B cell (primary cell): ENCODE data around the gene NKAIN2. TPM values are rescaled to one million over a fixed set of nuclear protein-coding genes. Genes with fewer than 3 reads are reported as not detected.

Experiments used
- ATAC-seq: fragments of 200-7000 bp; cut with Tn5 transposase; one replicate; pipeline ENCODE4 v1.10.0; 2021; ENCODE audit warnings: low read depth, mild to moderate bottlenecking, moderate number of reproducible peaks, moderate library complexity
- CTCF ChIA-PET: fragments of 350-600 bp; sonication (Branson Sonifier 250); formaldehyde crosslinking; loops from one replicate; lab custom pipeline; 2021; ENCODE audit warnings: antibody characterized with exemption, inconsistent platforms; lab: Charles Lee
- POLR2A ChIA-PET: fragments of 350-600 bp; sonication (Branson Sonifier 250); formaldehyde crosslinking; loops from one replicate; lab custom pipeline; 2021; ENCODE audit warnings: antibody characterized with exemption; lab: Charles Lee
- DNase-seq: peaks from one replicate; pipeline ENCODE4 v3.0.0; 2013
- H2AFZ ChIP-seq: 2 replicates; pipeline ENCODE4 v1.6.1; 2012; ENCODE audit warnings: mild to moderate bottlenecking, low read depth, low read length; ENCODE audit not compliant: insufficient read depth, poor library complexity, severe bottlenecking
- H3K27ac ChIP-seq, 2 donors: 1 replicate in 1 of 2; 2 replicates in 1 of 2; pipeline ENCODE4 v1.5.1; 2012 to 2013; ENCODE audit warnings: low read length in 2 of 2, mild to moderate bottlenecking in 2 of 2, moderate library complexity in 1 of 2
- H3K27me3 ChIP-seq, 4 experiments: fragments of 200-600 bp in 1 of 4; sonication (generic) in 1 of 4; replicated peaks in 1 of 4; 1 replicate in 2 of 4; 2 replicates in 2 of 4; pipeline versions ENCODE4 v1.6.1 to v1.7.0; 2013 to 2016; ENCODE audit warnings: low read length in 3 of 4, mild to moderate bottlenecking in 2 of 4, mixed read lengths in 1 of 4, moderate library complexity in 1 of 4; ENCODE audit not compliant: insufficient read depth in 4 of 4, control insufficient read depth in 3 of 4; ENCODE audit errors: control extremely low read depth in 1 of 4
- H3K36me3 ChIP-seq, 2 experiments: replicated peaks in 1 of 2; 1 replicate in 1 of 2; 2 replicates in 1 of 2; pipeline versions ENCODE4 v1.6.1 to v1.7.1; 2013; ENCODE audit warnings: low read length in 1 of 2; ENCODE audit not compliant: insufficient read depth in 2 of 2, control insufficient read depth in 1 of 2; ENCODE audit errors: control extremely low read depth in 1 of 2, extremely low read depth in 1 of 2
- H3K4me1 ChIP-seq, 2 donors: fragments of 200-600 bp in 1 of 2; sonication (generic) in 1 of 2; 1 replicate in 1 of 2; 2 replicates in 1 of 2; pipeline versions ENCODE4 v1.5.1 to v1.6.1; 2013 to 2017; ENCODE audit warnings: low read length in 2 of 2; ENCODE audit not compliant: control insufficient read depth in 2 of 2, insufficient read depth in 2 of 2
- H3K4me2 ChIP-seq: replicated peaks from 2 replicates; pipeline ENCODE3; 2012; ENCODE audit warnings: mild to moderate bottlenecking, low read depth, low read length; ENCODE audit not compliant: poor library complexity, severe bottlenecking
- H3K4me3 ChIP-seq, 5 experiments: fragments of 200-600 bp in 1 of 5; sonication (generic) in 1 of 5; 1 replicate in 3 of 5; 2 replicates in 2 of 5; pipeline versions ENCODE4 v1.5.1 to v1.7.0; 2011 to 2016; ENCODE audit warnings: low read length in 4 of 5, mild to moderate bottlenecking in 4 of 5, low read depth in 2 of 5, control low read depth in 1 of 5, moderate library complexity in 1 of 5; ENCODE audit not compliant: insufficient read depth in 1 of 5; ENCODE audit errors: control extremely low read depth in 1 of 5, extremely low read depth in 1 of 5
- H3K79me2 ChIP-seq: fragments of 200-600 bp; sonication (generic); one replicate; pipeline ENCODE4 v1.6.0; 2016; ENCODE audit warnings: low read length; ENCODE audit not compliant: control insufficient read depth, insufficient read depth
- H3K9ac ChIP-seq: fragments of 200-600 bp; sonication (generic); 2 replicates; pipeline ENCODE4 v1.6.1; 2017; ENCODE audit warnings: mild to moderate bottlenecking, low read length, moderate library complexity
- H3K9me3 ChIP-seq, 3 donors: one replicate each; pipeline versions ENCODE4 v1.6.1 to v1.7.1; 2013; ENCODE audit warnings: low read length in 2 of 3; ENCODE audit not compliant: control insufficient read depth in 2 of 3, insufficient read depth in 1 of 3; ENCODE audit errors: control extremely low read depth in 1 of 3
- H4K20me1 ChIP-seq: 2 replicates; pipeline ENCODE4 v1.6.0; 2012; ENCODE audit warnings: mild to moderate bottlenecking, low read length; ENCODE audit not compliant: insufficient read depth, control insufficient read depth, poor library complexity, severe bottlenecking
- H3K27ac Mint-ChIP-seq: one replicate; pipeline ENCODE4 v1.8.0; 2021; ENCODE audit warnings: mixed read lengths
- H3K27me3 Mint-ChIP-seq: one replicate; pipeline ENCODE4 v1.8.0; 2021; ENCODE audit warnings: mixed read lengths
- H3K4me1 Mint-ChIP-seq: one replicate; pipeline ENCODE4 v1.8.0; 2021; ENCODE audit warnings: mixed read lengths
- H3K4me3 Mint-ChIP-seq: one replicate; pipeline ENCODE4 v1.8.0; 2021; ENCODE audit warnings: mixed read lengths
- H3K9me3 Mint-ChIP-seq: one replicate; pipeline ENCODE4 v1.8.0; 2022; ENCODE audit warnings: mixed read lengths; ENCODE audit not compliant: insufficient read depth
- CTCF ChIP-seq: fragments of 200-600 bp; IDR thresholded peaks from one replicate; pipeline ENCODE4 v1.8.0; 2022; ENCODE audit warnings: antibody characterized with exemption, mild to moderate bottlenecking
- EZH2 ChIP-seq: IDR thresholded peaks from 2 replicates; pipeline ENCODE4 v1.6.1; 2012; ENCODE audit warnings: borderline replicate concordance, low read depth, mild to moderate bottlenecking, moderate library complexity, low read length; ENCODE audit not compliant: insufficient read depth, poor library complexity, severe bottlenecking
- WGBS: methylation state at CpG from one replicate; pipeline ENCODE4 v1.1.5; 2013; ENCODE audit warnings: missing lambda C conversion rate; ENCODE audit not compliant: insufficient coverage; 5-methylcytosine and 5-hydroxymethylcytosine counted together
- intact Hi-C: fragments of 100-400 bp; cut with micrococcal nuclease; formaldehyde crosslinking; loops from one replicate; pipeline ENCODE4 v1.10.0; 2022
- polyA plus RNA-seq: library from polyadenylated mRNA; depleted of rRNA; stranded (reverse); fragments of >200 nt; gene quantifications from 2 replicates; pipeline ENCODE4 v1.2.3, GENCODE V29; 2012
- total RNA-seq, 2 donors: library from RNA; stranded (reverse); fragments of 120-200 nt in 1 of 2; gene quantifications; 1 replicate in 1 of 2; 2 replicates in 1 of 2; pipeline versions ENCODE4 v1.2.3 to v1.2.4, GENCODE V29; 2013 to 2022

Gene NKAIN2
- total and polyA plus RNA-seq, 2 donors (not counting 1 experiment from before 2014, with no cell fraction given), result not detected

- no peaks in the 10 kb centered on the region for H3K9me3 ChIP-seq
- POLR2A ChIA-PET, result no interaction called here
- no peak overlapping the region for H3K9ac ChIP-seq
- no CpG with 5 or more reads among the region's 2 CpGs for WGBS
- Mint-ChIP-seq H3K4me1 (no peaks in the 10 kb centered on the region), H3K4me3 (no peak overlapping the region), H3K27ac (no peak overlapping the region), H3K9me3 (no peaks in the 10 kb centered on the region), H3K27me3 (no peaks in the 10 kb centered on the region)
- no peak overlapping the region for H2AFZ ChIP-seq
- H3K79me2 ChIP-seq, result no peaks in the 10 kb centered on the region
- TF ChIP-seq CTCF (no peak), EZH2 (no peak)
- H3K4me2 ChIP-seq, result no peak overlapping the region
- H3K4me1 ChIP-seq, result no peaks in the 10 kb centered on the region
- ATAC-seq (no peak), DNase-seq (no peak)
- intact Hi-C loops, result no loop called here
- H3K4me3 ChIP-seq, result no peak overlapping the region
- no peak overlapping the region for H3K27ac ChIP-seq
- no peaks in the 10 kb centered on the region for H3K27me3 ChIP-seq
- no peaks in the 10 kb centered on the region for H4K20me1 ChIP-seq
- no peaks in the 10 kb centered on the region for H3K36me3 ChIP-seq
- CTCF ChIA-PET, result no interaction called here
Observed at GRCh38 chr6:123768921-123769320, 34.7 kb upstream of the NKAIN2 start.

GRCh38 chr6:123769431-123769830 is 34.2 kb upstream of the NKAIN2 start:
- ChIA-PET POLR2A (no interaction called here), CTCF (no interaction called here)
- DNase-seq (no peak), ATAC-seq (no peak)
- no peak overlapping the region for H3K4me3 ChIP-seq
- Mint-ChIP-seq H3K9me3 (no peaks in the 10 kb centered on the region), H3K27me3 (no peaks in the 10 kb centered on the region), H3K4me3 (no peak overlapping the region), H3K4me1 (no peaks in the 10 kb centered on the region), H3K27ac (no peak overlapping the region)
- H3K27me3 ChIP-seq, result no peaks in the 10 kb centered on the region
- H3K9ac ChIP-seq, result no peak overlapping the region
- H3K36me3 ChIP-seq, result no peaks in the 10 kb centered on the region
- no peak overlapping the region for H3K27ac ChIP-seq
- H3K4me1 ChIP-seq, result no peaks in the 10 kb centered on the region
- no CpG with 5 or more reads among the region's 2 CpGs for WGBS
- no peak overlapping the region for H3K4me2 ChIP-seq
- no peaks in the 10 kb centered on the region for H3K79me2 ChIP-seq
- intact Hi-C loops, result no loop called here
- H4K20me1 ChIP-seq, result no peaks in the 10 kb centered on the region
- TF ChIP-seq CTCF (no peak), EZH2 (no peak)
- H2AFZ ChIP-seq, result no peak overlapping the region
- H3K9me3 ChIP-seq, result no peaks in the 10 kb centered on the region
